CD4-positive, alpha-beta T cell treated with Interleukin-17A for 4 hours (primary cell): Measurements from ENCODE around the gene TEAD1.
A peak's percentile ranks its signal among the peaks of the same experiment; 100 is the strongest.

ENCODE experiments used
- DNase-seq: peaks from one replicate; pipeline ENCODE4 v3.0.0-alpha.2; 2020; ENCODE audit warnings: mixed read lengths

TEAD1 gene

DNA sequence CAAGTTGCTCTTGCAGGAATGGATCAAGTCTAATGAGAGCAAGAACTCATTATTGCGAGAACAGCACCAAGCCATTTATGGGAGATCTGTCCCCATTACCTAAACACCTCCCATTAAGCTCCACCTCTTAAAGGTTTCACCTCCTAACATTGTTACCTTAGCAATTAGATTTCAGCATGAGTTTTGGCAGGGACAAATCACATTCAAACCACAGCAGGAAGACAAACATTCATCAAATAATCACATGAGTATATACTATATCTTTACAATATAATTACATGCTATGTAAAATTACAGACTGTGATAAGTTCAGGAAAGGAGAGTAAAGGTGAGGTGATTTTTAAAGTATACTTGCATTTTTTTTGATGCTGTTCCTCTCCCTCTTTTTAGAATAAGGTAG is 6.6 kb upstream of the TEAD1 start:
- no peak for DNase-seq

GRCh38 chr11:12668166-12668565 is 6.1 kb upstream of the TEAD1 start:
- no peak for DNase-seq

DNA sequence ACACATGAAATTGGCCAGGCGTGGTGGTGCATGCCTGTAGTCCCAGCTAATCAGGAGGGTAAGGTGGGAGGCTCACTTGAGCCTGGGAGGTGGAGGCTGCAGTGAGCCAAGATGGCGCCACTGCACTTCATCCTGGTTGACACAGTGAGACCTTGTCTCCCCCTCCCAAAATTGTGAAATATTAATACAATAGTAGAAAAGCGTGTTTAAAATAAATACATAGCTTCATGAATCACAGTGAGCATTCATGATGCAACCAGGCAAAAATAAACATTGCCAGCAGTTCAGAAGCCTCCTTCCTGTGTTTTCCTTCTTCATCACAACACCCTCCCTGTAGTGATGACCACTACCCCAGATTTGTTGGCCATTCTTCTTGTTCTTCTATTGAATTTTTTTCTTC is 4.3 kb upstream of the TEAD1 start:
- DNase-seq: no peak

DNA sequence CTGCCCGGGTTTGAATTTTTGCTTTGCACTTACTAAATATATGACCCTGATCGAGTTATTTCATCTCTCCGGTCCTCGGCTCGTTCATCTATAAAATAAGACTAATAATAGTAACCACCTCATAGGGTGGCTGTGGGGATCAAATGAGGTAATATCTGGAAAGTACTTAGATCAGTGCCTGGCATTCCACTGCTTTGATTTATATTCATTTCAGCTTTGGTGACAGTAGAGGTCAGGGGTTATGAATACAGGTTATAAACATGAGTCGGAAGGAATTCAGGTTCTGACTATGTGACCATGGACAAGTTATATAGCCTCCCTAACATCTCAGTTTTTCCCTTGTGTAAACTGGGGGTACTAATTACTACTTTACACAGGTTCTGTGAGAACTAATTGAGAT is 2.9 kb upstream of the TEAD1 start:
- no peak for DNase-seq

DNA sequence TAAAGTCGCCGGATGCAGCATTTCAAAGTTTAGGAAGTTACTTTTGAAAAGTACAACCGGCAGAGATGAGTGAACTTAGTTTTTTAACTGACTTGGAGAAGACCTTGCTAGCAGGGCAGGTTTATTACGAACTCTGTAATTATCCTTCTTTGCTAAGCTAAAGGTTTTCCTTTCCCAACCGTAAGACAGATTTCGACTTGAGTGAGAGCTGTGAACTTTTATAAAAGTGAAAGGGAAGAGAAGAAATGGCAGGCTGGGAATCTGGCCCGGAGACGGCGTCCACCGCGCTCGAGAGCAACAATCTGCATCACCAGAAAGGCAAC is 659 bp upstream of the TEAD1 start:
- DNase-seq: no peak

DNA sequence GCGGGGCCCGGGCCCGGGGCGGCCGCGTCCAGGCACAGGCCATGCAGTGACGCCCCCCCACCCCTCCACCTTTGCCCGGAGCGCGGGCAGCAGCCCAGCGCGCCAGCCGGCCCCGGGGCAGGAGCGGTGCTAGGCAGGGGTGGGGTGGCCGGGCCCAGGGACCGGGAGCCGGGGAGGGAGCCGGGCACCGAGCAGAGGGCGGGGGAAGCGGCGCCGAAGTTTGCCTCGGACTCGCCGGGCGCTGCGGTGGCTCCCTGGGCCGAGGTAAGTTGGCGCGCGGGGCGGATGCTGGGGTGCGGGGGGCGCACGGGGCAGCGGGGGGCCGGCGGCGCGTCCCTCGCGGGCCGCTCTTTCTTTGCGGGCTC is 332 bp downstream of the TEAD1 start:
- DNase-seq: peak; percentile 24

DNA sequence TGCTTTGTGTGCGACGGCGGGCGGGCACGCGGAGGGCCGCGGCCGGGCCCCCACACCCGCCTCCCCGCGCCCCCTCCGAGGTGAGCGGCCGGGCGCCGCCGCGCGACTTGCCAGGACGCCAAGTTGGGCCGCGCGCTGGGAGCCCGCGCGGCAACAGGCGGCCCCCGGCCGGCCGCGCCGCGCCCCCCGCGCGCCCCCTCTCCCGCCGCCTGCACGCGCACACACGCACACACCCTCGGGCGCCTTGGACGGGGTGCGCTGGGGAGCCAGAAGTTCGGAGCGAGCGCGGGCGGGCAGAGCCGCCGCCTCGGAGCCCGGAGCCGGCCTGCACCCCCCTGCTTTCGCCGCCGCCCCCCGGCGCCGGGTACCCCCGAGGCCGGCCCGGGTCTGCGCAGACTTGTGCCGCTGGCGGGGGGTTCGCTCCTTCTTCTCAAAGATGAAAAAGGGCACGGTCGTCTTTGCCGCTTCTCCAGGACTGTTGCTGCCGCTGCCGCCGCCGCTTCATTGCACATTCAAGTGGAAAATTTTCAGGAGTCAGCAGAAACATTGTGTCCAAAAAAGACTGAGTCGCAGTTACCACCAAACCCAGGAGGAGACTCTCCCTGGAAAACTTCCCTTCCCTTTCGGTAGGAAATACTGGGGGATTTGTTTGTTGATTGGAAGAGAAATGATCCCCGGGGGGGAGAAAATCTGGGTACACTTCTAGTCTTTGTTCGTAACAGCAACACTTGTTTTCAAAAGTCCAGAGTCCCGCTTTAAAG is 895 bp downstream of the TEAD1 start:
- no peak for DNase-seq

- DNase-seq: no peak
Measured at GRCh38 chr11:12675951-12676711, 1.9 kb downstream of the TEAD1 start.

GRCh38 chr11:12677131-12677530 is 2.9 kb downstream of the TEAD1 start:
- DNase-seq: no peak

GRCh38 chr11:12678092-12678491 is 3.9 kb downstream of the TEAD1 start:
- DNase-seq: no peak

- DNase-seq: no peak
Measured at GRCh38 chr11:12678991-12679390, 4.8 kb downstream of the TEAD1 start.

- no peak for DNase-seq
Measured at GRCh38 chr11:12679471-12679870, 5.2 kb downstream of the TEAD1 start.

- DNase-seq: peak; percentile 27
Measured at GRCh38 chr11:12680246-12680939, 6.2 kb downstream of the TEAD1 start.

- DNase-seq: no peak
Measured at GRCh38 chr11:12680940-12681258, 6.7 kb downstream of the TEAD1 start.

GRCh38 chr11:12681466-12681865 is 7.2 kb downstream of the TEAD1 start:
- no peak for DNase-seq

DNA sequence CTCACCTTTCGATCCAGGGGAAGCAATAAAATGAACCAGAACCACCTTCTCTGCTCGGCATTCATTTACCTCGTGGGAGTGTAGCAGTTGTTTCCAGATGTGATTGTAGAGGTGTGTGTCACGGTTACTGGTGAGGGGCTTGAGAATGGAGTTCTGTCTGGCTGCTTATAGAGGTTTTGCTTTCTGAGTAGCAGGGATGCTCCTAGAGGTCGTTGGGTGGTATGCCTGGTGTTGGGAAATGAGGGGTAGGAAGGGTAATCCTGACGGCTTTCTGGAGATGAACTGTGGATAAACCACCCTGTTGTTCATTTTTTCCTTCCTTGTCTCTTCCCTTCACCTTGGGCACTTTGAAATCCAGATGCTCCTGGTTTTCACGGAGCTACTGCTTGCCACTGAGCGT is 8.1 kb downstream of the TEAD1 start:
- no peak for DNase-seq

- DNase-seq: no peak
Measured at GRCh38 chr11:12682737-12683500, 8.7 kb downstream of the TEAD1 start.

GRCh38 chr11:12683874-12684273 is 9.7 kb downstream of the TEAD1 start:
- DNase-seq: no peak

GRCh38 chr11:12684315-12684714 is 10.1 kb downstream of the TEAD1 start:
- no peak for DNase-seq

DNA sequence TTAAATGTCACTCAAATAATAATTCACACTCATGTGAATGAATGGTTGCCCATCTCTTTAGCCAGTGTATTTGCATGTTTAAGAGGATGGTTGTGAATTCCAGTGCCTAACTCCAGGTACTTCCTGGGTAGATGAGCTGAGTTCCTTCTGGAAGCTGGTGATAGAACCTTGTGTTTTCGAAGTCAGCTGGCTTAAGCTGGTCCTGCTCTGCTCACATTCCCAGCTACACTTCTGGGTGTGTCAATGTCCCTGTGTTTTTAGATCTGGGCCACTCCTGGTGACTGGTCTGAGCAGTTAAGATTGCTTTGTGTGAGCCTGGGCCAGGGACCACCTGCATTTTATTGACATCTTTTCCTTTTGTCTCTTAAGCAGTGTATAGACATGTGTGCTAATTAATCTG is 10.6 kb downstream of the TEAD1 start:
- no peak for DNase-seq

DNA sequence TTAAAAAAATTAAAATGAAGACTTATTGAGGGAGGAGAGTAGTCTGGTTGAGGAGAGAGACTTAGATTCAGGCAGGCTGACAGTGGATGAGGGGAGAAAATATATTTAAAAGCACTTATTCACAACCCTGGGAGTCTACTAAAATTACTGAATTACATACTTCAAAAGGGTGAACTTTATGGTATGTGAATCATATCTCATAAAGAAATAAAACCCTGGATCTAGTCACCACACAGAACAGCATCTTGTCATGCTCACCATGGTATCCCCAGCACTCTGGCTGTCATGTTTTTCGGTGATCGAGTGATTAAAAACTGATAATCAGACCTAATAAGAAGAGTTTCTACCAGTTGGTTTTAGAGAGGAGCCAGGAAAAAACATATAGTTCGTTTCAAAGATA is 11.0 kb downstream of the TEAD1 start:
- no peak for DNase-seq

DNA sequence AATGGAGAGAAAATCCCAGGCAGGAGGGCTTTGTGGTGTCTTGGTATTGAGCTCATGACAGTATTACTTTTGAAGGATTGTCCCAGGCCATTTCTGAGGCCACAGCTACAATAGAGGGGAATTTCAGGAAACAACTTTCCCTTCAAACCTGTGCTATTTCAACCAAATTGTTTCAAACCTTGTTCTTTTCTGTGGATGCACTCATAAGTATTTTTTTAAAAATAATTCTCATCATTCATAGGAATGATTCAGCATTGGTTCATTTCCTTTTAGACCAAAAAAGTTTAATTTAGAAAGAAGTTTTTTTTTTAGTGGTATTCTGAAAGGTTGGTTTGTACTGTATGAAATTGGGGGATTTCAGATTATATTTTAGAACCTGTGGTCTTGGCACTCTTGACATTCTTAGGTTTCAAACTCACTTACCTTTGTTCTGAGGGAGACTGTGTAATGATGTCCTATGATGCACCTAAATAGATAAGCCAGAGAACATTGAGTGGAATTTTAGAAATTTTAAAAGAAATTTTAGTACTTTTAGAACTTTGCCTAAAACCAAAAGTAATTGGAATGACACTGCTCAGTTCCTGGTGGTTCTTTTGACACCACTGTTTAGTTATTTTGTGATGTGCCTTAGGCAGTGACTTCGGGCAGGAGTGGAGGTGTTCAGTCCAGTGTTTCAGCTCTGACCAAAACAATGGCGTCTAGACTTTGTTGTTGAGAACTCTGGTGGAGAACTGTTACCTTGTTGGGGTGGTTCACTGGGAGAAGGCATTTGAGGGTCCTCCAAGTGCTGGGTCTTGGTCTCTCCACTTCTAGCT is 12.2 kb downstream of the TEAD1 start:
- DNase-seq: no peak

- DNase-seq: no peak
Measured at GRCh38 chr11:12687216-12687623, 13.0 kb downstream of the TEAD1 start.
